ENCODE measurements around the gene PPIF. TPM values are rescaled to one million over a fixed set of nuclear protein-coding genes. Genes with fewer than 3 reads are reported as not detected.

PPIF gene
- total RNA-seq, 1 experiment from 2014 or later = 160 TPM

DNA sequence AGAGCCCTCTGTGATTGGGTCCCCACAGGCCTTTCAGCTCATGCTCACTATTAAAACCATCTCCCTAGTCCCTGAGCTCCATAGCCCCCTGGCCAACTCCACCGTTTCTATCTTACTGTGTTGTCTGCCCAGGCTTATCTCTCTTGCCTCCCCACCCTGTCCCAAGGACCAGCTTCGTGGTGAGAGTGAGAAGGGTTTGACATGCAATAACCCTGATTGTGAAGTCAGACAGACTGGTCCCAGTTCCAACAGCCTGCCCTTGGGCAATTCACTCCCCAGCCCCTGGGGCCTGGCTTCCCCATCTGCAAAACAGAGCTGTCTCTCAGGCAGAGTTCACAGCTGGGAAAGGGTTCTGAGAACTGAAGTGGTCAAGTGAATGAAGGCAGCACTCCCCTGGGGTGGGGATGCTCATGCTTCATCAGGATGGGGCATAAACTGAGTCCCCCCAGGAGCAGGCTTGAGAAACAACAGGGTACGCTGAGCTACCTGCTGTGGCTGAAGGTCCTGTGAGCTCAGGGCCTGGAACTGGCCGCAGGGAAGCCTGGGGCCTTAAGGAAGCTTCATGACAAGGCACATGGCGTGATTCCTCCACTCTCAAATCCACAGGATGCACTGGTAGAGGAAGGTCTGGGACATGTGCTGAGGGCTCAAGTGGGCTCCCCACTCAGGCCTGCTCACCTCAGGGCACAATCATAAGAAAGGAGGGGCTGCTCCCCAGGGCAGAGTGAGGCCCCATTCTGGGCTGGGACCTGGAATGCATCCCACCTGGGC is 1.8 kb upstream of the PPIF start:
- CTCF ChIA-PET = no interaction called here

GRCh38 chr10:79346012-79346340 is 1.3 kb upstream of the PPIF start:
- intact Hi-C loops (cut with micrococcal nuclease; ENCODE audit: unreplicated experiment) = no loop called here
- Histone ChIP-seq H3K4me3 (ENCODE audit: low read depth, low read length, poor library complexity, severe bottlenecking) (no peak overlapping the region), H3K36me3 (ENCODE audit: insufficient read depth, low read length, poor library complexity, severe bottlenecking) (peaks cover 21% of the 10 kb centered on the region), H3K27ac (ENCODE audit: low read depth, low read length, poor library complexity, severe bottlenecking) (no peak overlapping the region), H3K4me1 (ENCODE audit: insufficient read depth, low read length, poor library complexity, severe bottlenecking) (peaks cover 10% of the 10 kb centered on the region), H3K27me3 (replicated peaks; ENCODE audit: insufficient read depth, low read depth, low read length, poor library complexity) (no peaks in the 10 kb centered on the region), H3K9me3 (ENCODE audit: low read depth, low read length, poor library complexity, severe bottlenecking) (no peaks in the 10 kb centered on the region)
- no peak for DNase-seq (ENCODE audit: low spot score)
- POLR2A ChIA-PET (ENCODE audit: low non-redundant PET) = no interaction called here
- TF ChIP-seq EZH2 (IDR thresholded peaks at IDR 0.05; ENCODE audit: borderline replicate concordance, low read depth, low read length, poor library complexity, severe bottlenecking) = no peak
- no peak for TF ChIP-seq CTCF (conservative IDR thresholded peaks at IDR 0.05; ENCODE audit: low read depth, low read length)
- no TSS peak for BruUV-seq (replicated peaks)
- CTCF ChIA-PET = no interaction called here

More for the DNA sequence above, 1.8 kb upstream of the PPIF start:
- Histone ChIP-seq H3K36me3 (ENCODE audit: insufficient read depth, low read length, poor library complexity, severe bottlenecking) (peaks cover 16% of the 10 kb centered on the region), H3K27me3 (replicated peaks; ENCODE audit: insufficient read depth, low read depth, low read length, poor library complexity) (no peaks in the 10 kb centered on the region), H3K4me3 (ENCODE audit: low read depth, low read length, poor library complexity, severe bottlenecking) (no peak overlapping the region), H3K9me3 (ENCODE audit: low read depth, low read length, poor library complexity, severe bottlenecking) (no peaks in the 10 kb centered on the region), H3K27ac (ENCODE audit: low read depth, low read length, poor library complexity, severe bottlenecking) (no peak overlapping the region), H3K4me1 (ENCODE audit: insufficient read depth, low read length, poor library complexity, severe bottlenecking) (peaks cover 10% of the 10 kb centered on the region)
- no TSS peak for BruUV-seq (replicated peaks)
- intact Hi-C loops (cut with micrococcal nuclease; ENCODE audit: unreplicated experiment) = no loop called here
- no peak for TF ChIP-seq EZH2 (IDR thresholded peaks at IDR 0.05; ENCODE audit: borderline replicate concordance, low read depth, low read length, poor library complexity, severe bottlenecking)
- TF ChIP-seq CTCF (conservative IDR thresholded peaks at IDR 0.05; ENCODE audit: low read depth, low read length) = no peak
- POLR2A ChIA-PET (ENCODE audit: low non-redundant PET) = no interaction called here
- no peak for DNase-seq (ENCODE audit: low spot score)

DNA sequence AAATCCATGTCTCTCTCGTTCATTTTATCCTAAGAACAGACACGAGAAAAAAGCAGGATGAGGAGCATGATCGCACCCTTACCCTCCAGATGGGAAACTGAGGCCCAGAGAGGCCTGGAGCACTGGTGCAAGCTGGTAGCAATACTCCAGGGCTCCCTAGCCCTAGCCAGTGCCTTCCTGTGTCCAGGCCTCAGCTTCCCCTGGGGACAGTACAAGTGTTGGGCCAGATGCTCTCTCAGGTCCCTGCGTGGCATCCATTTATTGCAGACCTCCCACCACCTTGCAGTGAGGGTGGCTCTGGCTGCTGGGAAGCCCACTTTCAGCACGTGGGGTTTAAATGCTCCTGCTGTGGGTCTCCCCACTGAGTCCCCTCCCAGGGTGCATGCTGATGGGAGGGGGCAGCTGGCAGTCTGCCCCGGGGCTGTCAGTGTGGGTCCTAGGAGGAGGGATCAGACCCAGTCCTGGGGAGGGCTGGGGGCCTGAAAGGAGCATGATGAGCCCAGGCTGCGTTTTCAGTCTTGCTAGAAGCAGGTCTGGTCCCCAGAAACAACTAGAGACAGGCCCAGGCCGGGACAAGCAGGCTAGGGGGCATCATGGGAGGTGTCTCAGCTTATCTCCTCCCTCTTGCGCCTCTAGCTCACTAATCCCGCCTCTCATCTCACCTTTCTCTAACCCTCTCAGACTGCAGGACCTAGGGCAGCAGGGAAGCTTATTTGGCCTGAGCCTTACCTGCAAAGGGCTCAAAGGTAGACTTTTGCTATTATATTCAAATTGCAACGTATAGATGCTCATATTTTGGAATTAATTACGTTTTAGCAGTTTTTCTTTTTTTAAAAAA is 662 bp upstream of the PPIF start:
- Histone ChIP-seq H3K4me3 (ENCODE audit: low read depth, low read length, poor library complexity, severe bottlenecking) (peak overlapping the region; percentile 93), H3K9me3 (ENCODE audit: low read depth, low read length, poor library complexity, severe bottlenecking) (no peaks in the 10 kb centered on the region), H3K36me3 (ENCODE audit: insufficient read depth, low read length, poor library complexity, severe bottlenecking) (peaks cover 28% of the 10 kb centered on the region), H3K27ac (ENCODE audit: low read depth, low read length, poor library complexity, severe bottlenecking) (no peak overlapping the region), H3K4me1 (ENCODE audit: insufficient read depth, low read length, poor library complexity, severe bottlenecking) (peaks cover 10% of the 10 kb centered on the region), H3K27me3 (replicated peaks; ENCODE audit: insufficient read depth, low read depth, low read length, poor library complexity) (no peaks in the 10 kb centered on the region)
- ChIA-PET CTCF (no interaction called here), POLR2A (ENCODE audit: low non-redundant PET) (no interaction called here)
- no TSS peak for BruUV-seq (replicated peaks)
- TF ChIP-seq CTCF (conservative IDR thresholded peaks at IDR 0.05; ENCODE audit: low read depth, low read length) = no peak
- intact Hi-C loops (cut with micrococcal nuclease; ENCODE audit: unreplicated experiment) = no loop called here
- DNase-seq (ENCODE audit: low spot score) = no peak

Data from A673 (cell line).